Thyroid gland (tissue), 4 donors: ENCODE results near the gene ALDH3B2. TPM values are rescaled to one million over a fixed set of nuclear protein-coding genes. Genes with fewer than 3 reads are reported as not detected.

Source experiments
- DNase-seq, 2 donors: peaks; one replicate each; pipeline ENCODE4 v3.0.0-alpha.2; 2019
- H3K27ac ChIP-seq, 3 donors: fragments of 200-600 bp; sonication (generic); 1 replicate in 2 of 3; 2 replicates in 1 of 3; pipeline ENCODE4 v1.5.1; 2016 to 2019; ENCODE audit warnings: mild to moderate bottlenecking in 1 of 3, moderate library complexity in 1 of 3
- H3K27me3 ChIP-seq: fragments of 200-600 bp; sonication (generic); one replicate; pipeline ENCODE4 v1.5.1; 2019
- H3K36me3 ChIP-seq, 2 donors: fragments of 200-600 bp; sonication (generic); one replicate each; pipeline ENCODE4 v1.5.1; 2016 to 2019
- H3K4me1 ChIP-seq, 2 donors: fragments of 200-600 bp; sonication (generic); one replicate each; pipeline ENCODE4 v1.5.1; 2017 to 2019
- H3K4me3 ChIP-seq, 3 donors: fragments of 200-600 bp; sonication (generic); replicated peaks in 1 of 3; 1 replicate in 2 of 3; 2 replicates in 1 of 3; pipeline ENCODE4 v1.5.1; 2016; ENCODE audit warnings: mild to moderate bottlenecking in 1 of 3
- H3K9me3 ChIP-seq: fragments of 200-600 bp; sonication (generic); one replicate; pipeline ENCODE4 v1.5.1; 2017
- CTCF ChIP-seq, 6 experiments: fragments of 200-600 bp in 3 of 6; fragments of 450-650 bp in 3 of 6; sonication (generic) in 3 of 6; IDR thresholded peaks; one replicate each; pipeline ENCODE4 v1.5.1; 2016 to 2019; ENCODE audit warnings: antibody characterized with exemption in 6 of 6, mild to moderate bottlenecking in 2 of 6, inconsistent platforms in 1 of 6, moderate library complexity in 1 of 6
- POLR2A ChIP-seq, 2 donors: fragments of 450-650 bp; IDR thresholded peaks; one replicate each; pipeline ENCODE4 v1.6.1; 2017; ENCODE audit warnings: antibody characterized with exemption in 2 of 2, mild to moderate bottlenecking in 2 of 2, moderate library complexity in 1 of 2
- WGBS, 2 donors: methylation state at CpG; one replicate each; pipeline ENCODE4 v1.1.5; 2017; 5-methylcytosine and 5-hydroxymethylcytosine counted together
- intact Hi-C: fragments of 100-400 bp; cut with DNase I; formaldehyde crosslinking; loops from one replicate; pipeline ENCODE4 v1.15.1; 2023
- total RNA-seq, 4 donors: library from RNA; depleted of rRNA; stranded (reverse); fragments of >200 nt; gene quantifications; one replicate each; pipeline ENCODE4 v1.2.3, GENCODE V29; 2016

The ALDH3B2 gene
- total RNA-seq, 4 donors from 2014 or later, result 1.3 TPM; not detected in 3

DNA sequence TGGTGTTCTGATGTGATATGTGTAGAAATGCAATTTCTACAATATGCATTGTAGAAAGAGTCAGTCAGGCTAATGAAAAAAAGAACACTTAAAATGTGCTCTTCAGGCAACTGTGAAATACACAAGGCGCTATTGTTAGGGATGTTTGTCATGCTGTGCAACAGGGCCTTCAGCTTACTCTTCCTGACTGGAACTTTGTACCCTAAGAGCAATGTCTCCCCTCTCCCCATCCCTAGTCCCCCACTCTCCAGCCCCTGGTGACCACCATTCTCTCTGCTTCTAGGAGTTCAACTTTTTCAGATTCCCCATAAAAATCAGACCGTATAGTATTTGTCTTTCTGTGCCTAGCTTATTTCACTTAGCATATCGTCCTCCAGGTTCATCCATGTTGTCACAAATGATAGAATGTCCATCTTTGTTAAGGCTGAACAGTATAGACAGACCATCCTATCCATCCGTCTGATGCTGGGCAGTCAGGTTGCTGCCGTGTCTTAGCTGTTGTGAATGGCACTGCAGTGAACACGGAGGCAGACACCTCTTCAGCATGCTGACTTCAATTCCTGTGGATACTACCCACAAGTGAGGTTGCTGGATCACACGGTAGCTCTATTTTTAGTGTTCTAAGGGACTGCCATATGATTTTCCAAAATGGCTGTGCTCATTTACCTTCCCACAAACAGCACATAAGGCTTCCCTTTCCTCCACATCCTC lies 57.0 kb downstream of the ALDH3B2 start:
- H3K36me3 ChIP-seq, result peaks cover under 1 to 3% of the 10 kb centered on the region in 2 donors
- H3K27ac ChIP-seq, result peak overlapping the region in 2 of 3 donors; percentile 49 to 79
- WGBS, 2 donors, result 86 to 90% methylated on average over 7 of the region's 7 CpGs
- TF ChIP-seq POLR2A (IDR thresholded peaks at IDR 0.05) (no peak), CTCF (IDR thresholded peaks at IDR 0.05) (no peak)
- no peak overlapping the region for H3K4me3 ChIP-seq
- peaks cover 20 to 39% of the 10 kb centered on the region in 2 donors for H3K4me1 ChIP-seq
- DNase-seq, result no peak
- H3K27me3 ChIP-seq, result no peaks in the 10 kb centered on the region
- intact Hi-C loops, result no loop called here
- H3K9me3 ChIP-seq, result no peaks in the 10 kb centered on the region

- Histone ChIP-seq H3K4me3 (no peak overlapping the region), H3K27ac (peak overlapping the region; percentile 49 to 79 (median 55)), H3K36me3 (peaks cover 8 to 11% of the 10 kb centered on the region in 2 donors), H3K9me3 (no peaks in the 10 kb centered on the region), H3K27me3 (no peaks in the 10 kb centered on the region), H3K4me1 (peaks cover 20 to 39% of the 10 kb centered on the region in 2 donors)
- 20 to 24% methylated on average over 9 to 10 of the region's 11 CpGs for WGBS, 2 donors
- intact Hi-C loops, result no loop called here
- peak; percentile 97 to 98 for DNase-seq
- no peak for TF ChIP-seq CTCF (IDR thresholded peaks at IDR 0.05)
- TF ChIP-seq POLR2A (IDR thresholded peaks at IDR 0.05), result peak in 1 of 2 donors; percentile 62
Measured at GRCh38 chr11:67616431-67617242, 57.8 kb downstream of the ALDH3B2 start.

DNA sequence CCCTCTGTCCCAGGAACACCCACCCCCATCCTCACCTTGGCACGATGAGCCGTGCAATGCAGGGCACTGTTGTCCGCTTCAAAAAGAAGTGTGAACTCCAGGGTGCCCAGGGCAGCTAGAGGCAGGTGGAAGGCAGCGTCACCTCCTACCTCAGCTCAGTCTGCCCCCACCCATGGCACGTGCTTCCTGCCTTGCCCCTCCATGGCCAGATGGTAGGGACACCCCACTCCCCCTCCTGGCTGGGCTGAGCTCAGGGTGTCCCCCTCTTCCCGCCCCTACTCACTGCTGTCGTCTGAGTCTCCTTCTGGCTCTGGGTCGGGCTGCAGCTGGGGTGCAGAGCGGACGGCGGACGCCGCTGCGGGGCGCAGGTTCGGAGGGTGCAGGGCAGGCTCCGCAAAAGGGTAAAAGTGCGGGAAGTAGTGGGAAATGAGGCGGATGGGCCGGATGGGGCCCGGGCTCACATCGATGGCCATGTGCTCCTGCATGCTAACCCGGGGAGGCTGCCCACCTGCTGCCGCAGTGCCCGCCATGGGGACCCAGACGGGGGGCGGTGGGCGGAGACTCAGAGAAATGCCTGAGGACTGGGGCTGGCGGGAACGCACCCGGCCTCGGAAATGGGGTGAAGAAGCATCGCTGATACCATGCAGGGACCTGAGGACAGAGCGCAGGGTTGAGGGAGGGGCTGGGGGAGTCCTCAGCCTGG lies 58.5 kb downstream of the ALDH3B2 start:
- Histone ChIP-seq H3K4me3 (no peak overlapping the region), H3K4me1 (peaks cover 20 to 39% of the 10 kb centered on the region in 2 donors), H3K9me3 (no peaks in the 10 kb centered on the region), H3K27ac (peak overlapping the region; percentile 47 to 68 (median 55)), H3K36me3 (peaks cover 14 to 16% of the 10 kb centered on the region in 2 donors), H3K27me3 (no peaks in the 10 kb centered on the region)
- no peak for TF ChIP-seq POLR2A (IDR thresholded peaks at IDR 0.05)
- no peak for TF ChIP-seq CTCF (IDR thresholded peaks at IDR 0.05)
- intact Hi-C loops, result no loop called here
- WGBS, 2 donors, result 21 to 33% methylated on average over 17 to 31 of the region's 34 CpGs
- DNase-seq, result peak; percentile 20 to 24

- Histone ChIP-seq H3K4me1 (peaks cover 20 to 39% of the 10 kb centered on the region in 2 donors), H3K27me3 (no peaks in the 10 kb centered on the region), H3K36me3 (peaks cover 21 to 24% of the 10 kb centered on the region in 2 donors), H3K27ac (peak overlapping the region; percentile 55 to 88 (median 79)), H3K9me3 (no peaks in the 10 kb centered on the region), H3K4me3 (no peak overlapping the region)
- DNase-seq, result peak; percentile 35 to 61
- intact Hi-C loops, result no loop called here
- 78 to 88% methylated on average over 7 to 11 of the region's 18 CpGs for WGBS, 2 donors
- peak in 4 of 6 experiments; percentile 32 to 49 (median 39) for TF ChIP-seq CTCF (IDR thresholded peaks at IDR 0.05)
- TF ChIP-seq POLR2A (IDR thresholded peaks at IDR 0.05), result no peak
Measured at GRCh38 chr11:67614730-67615714, 59.4 kb downstream of the ALDH3B2 start.
